Stimulated activated CD4-positive, alpha-beta T cell treated with anti-CD3 and anti-CD28 coated beads, Interleukin-12 subunit alpha, Interleukin-12 subunit beta, amount 100 ng/mL, for 4 hours (primary cell): Measurements from ENCODE around the gene PLEKHD1.
A peak's percentile ranks its signal among the peaks of the same experiment; 100 is the strongest.
"Not testable (repeated sequence)": the region's sequence is repeated elsewhere in the genome, so short reads cannot be mapped to it uniquely, and the experiment has no call there.

ENCODE experiments used
- DNase-seq: peaks from one replicate; pipeline ENCODE4 v3.0.0-alpha.2; 2020

PLEKHD1 gene

DNA sequence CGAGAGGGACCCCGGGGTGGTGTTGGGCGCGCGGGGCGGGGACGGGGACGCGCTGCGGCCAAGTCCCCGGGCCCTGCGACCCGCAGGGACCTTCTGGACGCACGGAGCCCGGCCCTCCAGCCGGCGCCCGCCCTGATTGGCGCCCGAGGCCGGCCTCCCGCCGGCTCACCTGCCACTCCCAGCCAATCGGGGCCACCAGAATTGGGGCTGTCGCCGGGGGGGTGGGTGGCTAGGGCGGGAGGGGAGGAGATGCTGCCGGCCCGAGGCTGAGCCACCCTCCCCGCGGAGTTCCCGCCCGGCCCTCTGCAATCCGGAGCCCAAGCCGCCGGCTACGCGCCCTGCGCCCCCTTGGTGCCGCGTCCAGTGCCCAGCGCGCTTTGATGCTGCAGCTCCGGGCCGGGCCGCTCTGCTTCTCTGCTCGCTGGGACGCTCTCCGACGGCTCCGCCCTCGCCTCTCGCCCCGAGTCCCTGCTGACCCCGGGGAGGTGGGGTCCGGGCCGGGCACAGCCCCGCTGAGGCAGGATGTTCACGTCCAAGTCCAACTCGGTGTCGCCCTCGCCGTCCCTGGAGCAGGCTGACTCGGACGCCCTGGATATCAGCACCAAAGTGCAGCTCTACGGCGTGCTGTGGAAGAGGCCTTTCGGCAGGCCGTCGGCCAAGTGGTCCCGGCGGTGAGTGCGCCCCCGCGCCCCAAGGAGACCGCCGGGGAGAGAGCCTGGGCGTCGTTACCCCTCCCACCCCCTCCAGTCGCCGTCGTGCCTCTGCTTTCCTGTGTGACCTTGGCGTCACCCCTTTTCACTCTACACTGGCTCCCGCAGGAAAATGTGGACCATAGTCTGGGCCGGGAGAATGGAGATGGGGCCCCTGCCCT, at the start of gene PLEKHD1:
PLEKHD1 (plus strand) TSS at position 285 of the 871 bp plus-strand sequence; CDS start at position 523, 238 bp downstream.
- DNase-seq, result no peak

GRCh38 chr14:69439521-69440270, 44.8 kb upstream of the PLEKHD1 start:
- DNase-seq, result no peak

GRCh38 chr14:69441948-69442347, 42.6 kb upstream of the PLEKHD1 start:
- no peak for DNase-seq

- DNase-seq, result no peak
Measured at GRCh38 chr14:69443296-69443805, 41.2 kb upstream of the PLEKHD1 start.

- DNase-seq, result no peak
Measured at GRCh38 chr14:69449216-69449615, 35.3 kb upstream of the PLEKHD1 start.

DNA sequence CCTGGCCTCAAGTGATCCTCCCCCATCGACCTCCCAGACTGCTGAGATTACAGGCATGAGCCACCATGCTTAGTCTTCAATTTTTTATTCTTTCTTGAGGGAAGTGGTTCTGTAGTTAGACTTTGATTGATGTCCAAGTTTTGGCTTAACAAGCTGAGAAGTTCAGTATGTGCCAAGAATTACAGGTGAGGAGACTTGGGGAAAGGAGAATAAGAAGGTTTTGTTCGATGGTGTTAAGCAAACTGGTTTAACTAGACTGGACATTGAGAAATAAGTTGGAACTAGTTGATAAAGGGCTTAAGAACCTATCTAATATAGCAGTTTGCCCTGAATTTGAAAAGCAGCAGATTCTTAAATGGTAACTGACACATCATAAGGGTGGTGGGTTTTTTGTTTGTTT, 32.6 kb upstream of the PLEKHD1 start:
- no peak for DNase-seq

GRCh38 chr14:69458350-69458749, 26.2 kb upstream of the PLEKHD1 start:
- DNase-seq, result no peak

DNA sequence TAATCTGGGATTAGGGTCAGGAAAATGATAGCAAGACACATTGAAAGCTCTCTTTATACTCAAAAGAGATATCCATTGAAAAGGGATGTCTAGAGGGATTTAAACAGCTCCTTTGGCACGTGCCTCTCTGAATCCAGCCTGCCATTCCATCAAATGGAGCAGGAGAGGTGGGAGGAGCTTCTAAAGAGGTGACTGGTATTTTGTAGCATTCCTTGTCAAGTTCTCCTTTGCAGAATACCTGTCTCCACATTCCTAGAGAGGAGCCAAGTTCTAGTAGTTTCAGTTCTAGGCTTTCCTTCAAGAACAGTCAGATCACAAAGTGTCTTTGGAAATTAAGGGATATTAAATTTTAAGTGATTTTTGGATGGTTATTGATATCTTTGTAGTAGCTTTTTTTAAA, 25.4 kb upstream of the PLEKHD1 start:
- DNase-seq, result no peak

- peak; percentile 45 for DNase-seq
Measured at GRCh38 chr14:69460093-69460701, 24.3 kb upstream of the PLEKHD1 start.

DNA sequence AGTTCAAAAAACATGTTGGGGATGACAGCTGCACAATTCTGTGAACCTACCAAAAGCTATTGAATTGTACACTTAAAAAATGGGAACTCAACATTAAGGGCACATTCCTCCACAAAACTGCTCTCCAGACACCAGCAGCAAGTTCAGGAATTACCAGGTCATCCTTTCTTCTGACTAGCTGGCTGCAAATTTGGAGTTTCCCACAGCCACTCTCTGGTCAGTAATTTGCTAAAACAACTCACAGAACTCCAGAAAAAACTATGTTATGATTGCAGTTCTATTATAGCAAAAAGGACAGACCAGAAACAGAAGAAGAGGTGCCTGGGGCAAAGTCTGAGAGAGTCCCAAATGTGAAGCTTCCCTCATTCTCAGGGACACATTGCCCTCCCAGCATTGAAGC, 20.1 kb upstream of the PLEKHD1 start:
- no peak for DNase-seq

DNA sequence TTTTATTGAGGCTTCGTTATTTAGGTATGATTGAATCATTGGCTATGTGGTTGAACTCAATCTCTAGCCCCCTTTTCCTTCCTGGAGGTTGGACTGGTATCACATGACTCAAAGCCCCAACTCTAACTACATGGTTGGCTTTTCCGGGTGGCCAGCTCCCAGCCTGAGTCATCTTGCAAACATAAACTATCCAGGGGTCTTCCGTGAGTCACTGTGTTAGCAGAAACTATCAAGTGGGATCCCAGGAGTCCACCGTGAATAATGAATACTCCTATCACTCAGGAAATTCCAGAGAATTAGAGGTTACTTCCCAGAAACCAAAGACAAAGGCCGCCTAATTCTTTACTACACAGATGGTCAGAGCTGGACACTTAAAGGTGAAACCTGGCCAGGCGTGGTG, 19.7 kb upstream of the PLEKHD1 start:
- DNase-seq, result no peak

DNA sequence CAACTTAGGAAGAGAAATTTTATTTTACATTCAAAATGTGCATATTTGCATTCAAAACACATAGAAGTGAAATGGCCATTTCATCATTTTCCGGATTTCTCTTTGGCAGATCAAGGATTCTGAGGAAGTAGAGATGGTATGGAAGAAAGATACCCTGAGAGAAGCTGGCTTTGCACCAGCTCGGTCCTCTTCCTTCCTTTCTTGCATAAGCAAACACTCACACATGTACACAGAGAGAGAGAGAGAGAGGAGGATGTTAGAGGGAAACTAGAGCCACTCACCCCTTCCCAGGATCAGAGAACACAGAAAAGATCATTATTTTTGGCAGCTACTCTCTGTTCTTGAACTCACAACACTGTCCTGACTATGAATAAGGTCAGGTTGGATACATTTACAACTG, 15.6 kb upstream of the PLEKHD1 start:
- DNase-seq, result no peak

DNA sequence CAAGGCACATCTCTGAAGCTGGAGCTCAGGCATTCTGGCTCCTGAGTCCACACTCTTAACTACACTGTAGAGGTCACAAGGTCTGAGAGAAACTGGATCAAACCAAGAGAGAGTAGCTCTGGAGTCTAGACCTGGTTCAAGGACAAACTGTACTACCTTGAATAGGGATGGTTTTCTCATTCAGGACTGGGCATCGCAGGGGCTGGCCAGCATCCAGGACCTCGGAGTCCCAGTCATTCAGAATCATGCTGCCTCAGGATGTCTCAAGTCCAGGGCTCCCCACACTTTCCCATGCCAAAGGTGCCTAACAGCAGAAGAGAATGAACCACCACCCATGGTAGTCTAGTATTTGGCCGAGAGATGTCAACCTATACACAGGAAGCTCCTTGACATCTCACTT, 13.1 kb upstream of the PLEKHD1 start:
- DNase-seq, result no peak

DNA sequence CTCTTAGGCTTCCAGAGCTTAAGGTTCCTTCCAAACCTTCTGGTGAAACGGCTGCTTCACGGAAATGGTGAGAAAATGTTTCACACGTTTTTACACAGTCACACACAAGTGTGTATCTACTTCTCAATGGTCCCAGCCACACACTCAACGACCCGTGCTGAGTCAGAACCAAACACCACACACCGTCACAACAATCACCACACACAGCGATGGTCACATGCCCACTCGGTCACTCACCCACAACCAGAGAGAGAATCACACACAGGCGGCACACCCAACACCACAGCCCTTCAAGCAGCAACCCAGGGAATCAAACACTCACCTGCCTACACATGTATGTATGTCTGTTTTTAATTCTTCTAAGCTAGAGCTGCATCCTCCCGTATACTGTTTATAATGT, 12.6 kb upstream of the PLEKHD1 start:
- no peak for DNase-seq

GRCh38 chr14:69473260-69473659, 11.3 kb upstream of the PLEKHD1 start:
- no peak for DNase-seq

- DNase-seq, result no peak
Measured at GRCh38 chr14:69473946-69474345, 10.6 kb upstream of the PLEKHD1 start.

GRCh38 chr14:69475194-69475818, 9.2 kb upstream of the PLEKHD1 start:
- DNase-seq, result no peak

GRCh38 chr14:69476824-69477450, 7.6 kb upstream of the PLEKHD1 start:
- DNase-seq, result not testable (repeated sequence)

DNA sequence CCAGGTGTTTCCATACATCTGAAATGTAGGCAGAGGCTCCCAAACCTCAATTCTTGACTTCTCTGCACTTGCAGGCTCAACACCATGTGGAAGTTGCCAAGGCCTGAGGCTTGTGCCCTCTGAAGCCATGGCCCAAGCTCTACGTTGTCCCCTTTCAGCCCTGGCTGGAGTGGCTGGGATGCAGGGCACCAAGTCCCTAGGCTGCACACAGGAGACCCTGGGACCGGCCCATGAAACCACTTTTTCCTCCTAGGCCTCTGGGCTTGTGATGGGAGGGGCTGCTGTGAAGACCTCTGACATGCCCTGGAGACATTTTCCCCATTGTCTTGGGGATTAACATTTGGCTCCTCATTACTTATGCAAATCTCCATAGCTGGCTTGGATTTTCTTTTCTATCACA, 6.5 kb upstream of the PLEKHD1 start:
- DNase-seq, result not testable (repeated sequence)

- no peak for DNase-seq
Measured at GRCh38 chr14:69479696-69480095, 4.8 kb upstream of the PLEKHD1 start.

DNA sequence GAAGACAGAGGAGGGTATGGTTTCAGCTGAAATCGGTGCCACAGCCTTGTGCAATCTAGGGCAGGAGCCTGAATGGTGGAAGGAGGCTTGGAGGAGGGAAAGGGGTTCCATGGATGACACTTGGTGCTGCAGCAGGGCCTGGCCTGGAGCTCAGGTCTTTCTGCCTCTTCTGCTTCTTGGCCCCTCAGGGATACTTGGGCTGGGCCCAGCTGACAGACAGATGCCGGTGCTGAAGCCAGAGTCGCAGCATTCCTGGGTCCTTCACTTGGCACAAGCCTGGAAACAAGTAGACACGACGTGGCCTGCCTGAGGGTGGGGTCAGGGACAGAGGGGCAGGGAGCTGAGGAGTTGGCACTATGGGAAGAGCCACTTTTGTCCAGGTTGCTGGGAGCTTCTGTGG, 4.4 kb upstream of the PLEKHD1 start:
- DNase-seq, result no peak

DNA sequence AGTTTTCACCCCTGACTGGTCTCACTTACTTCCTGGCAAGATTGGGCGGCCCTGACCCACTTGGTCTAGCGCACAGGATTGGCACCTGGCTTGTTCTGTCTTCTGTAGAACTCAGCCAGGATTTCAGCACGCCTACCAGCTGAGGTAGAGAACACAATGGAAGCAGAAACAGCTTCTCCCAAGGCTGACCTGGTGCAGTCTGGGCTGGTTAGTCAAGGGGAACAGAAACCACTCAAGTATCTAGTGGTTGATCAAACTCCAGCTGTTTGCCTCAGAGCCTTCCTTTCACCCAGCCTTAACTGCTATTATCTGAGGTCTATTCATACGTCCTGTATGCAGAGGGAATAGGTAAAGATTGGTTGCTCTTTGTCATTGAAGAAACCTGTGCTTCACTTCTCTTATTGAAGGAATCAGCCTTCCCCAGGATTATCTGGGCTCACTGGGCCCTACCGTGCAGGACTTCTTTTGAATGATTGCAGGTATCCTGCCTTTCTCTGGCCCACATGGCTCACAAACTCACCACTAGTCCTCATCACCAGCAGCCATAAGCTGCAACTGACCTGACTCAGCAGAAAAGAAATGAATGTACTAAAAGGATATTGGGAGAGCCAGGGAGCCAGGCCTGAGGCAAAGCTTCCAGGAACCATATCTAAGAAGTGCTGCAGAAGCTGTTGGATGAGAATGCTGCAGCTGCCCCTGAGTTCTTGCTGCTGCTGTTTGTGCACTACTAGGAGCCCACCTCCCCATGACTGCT, 2.5 kb upstream of the PLEKHD1 start:
- DNase-seq, result no peak
